Prostate gland (tissue), 2 donors: ENCODE results near the gene PLXNB2.

ENCODE experiments used
- POLR2A ChIP-seq: fragments of 450-650 bp; IDR thresholded peaks from one replicate; pipeline ENCODE4 v1.6.1; 2016; ENCODE audit warnings: antibody characterized with exemption, mild to moderate bottlenecking
- POLR2AphosphoS5 ChIP-seq: sonication (generic); formaldehyde crosslinking; IDR thresholded peaks from one replicate; pipeline ENCODE4 v1.6.1; 2017; ENCODE audit warnings: antibody characterized with exemption
- TF ChIP-seq, protein P1 (sequence below), 4 experiments: fragments of 200-600 bp in 2 of 4; fragments of 450-650 bp in 2 of 4; sonication (generic) in 2 of 4; IDR thresholded peaks; 1 replicate in 3 of 4; 2 replicates in 1 of 4; pipeline ENCODE4 v1.5.1; 2016 to 2019; ENCODE audit warnings: antibody characterized with exemption in 4 of 4, mild to moderate bottlenecking in 2 of 4, moderate library complexity in 2 of 4

DNA sequence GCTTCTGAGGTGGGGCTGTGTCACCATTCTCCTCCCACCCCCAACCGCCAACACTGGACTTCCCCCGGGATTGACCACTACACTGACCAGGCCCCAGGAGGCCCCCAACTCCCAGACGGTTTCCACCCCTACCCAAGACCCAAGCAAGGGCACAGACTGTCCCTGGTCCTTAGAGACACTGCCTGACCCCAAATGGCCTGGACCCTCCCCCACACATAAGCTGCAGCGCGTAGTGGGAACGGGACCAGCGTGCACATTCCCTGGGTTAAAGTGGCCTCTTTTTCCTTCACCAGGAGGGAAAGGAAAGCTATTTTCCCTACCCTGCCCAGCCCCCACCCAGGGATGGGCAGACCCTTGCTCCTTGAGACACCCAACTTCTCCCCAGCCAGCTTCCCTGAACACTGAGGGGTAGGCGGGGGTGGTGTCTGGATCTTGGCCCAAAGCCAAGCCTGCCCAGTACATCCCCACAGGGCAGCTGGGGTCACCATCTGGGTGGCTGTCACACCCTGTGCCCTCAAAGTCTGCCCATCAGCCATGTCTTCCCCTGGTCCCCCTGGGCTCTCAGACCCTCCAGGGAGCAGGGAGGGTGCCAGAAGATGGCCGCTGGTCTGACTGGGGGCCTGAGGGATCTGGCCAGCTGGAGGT, 44.4 kb downstream of the PLXNB2 start:
- TF ChIP-seq, protein P1, sequence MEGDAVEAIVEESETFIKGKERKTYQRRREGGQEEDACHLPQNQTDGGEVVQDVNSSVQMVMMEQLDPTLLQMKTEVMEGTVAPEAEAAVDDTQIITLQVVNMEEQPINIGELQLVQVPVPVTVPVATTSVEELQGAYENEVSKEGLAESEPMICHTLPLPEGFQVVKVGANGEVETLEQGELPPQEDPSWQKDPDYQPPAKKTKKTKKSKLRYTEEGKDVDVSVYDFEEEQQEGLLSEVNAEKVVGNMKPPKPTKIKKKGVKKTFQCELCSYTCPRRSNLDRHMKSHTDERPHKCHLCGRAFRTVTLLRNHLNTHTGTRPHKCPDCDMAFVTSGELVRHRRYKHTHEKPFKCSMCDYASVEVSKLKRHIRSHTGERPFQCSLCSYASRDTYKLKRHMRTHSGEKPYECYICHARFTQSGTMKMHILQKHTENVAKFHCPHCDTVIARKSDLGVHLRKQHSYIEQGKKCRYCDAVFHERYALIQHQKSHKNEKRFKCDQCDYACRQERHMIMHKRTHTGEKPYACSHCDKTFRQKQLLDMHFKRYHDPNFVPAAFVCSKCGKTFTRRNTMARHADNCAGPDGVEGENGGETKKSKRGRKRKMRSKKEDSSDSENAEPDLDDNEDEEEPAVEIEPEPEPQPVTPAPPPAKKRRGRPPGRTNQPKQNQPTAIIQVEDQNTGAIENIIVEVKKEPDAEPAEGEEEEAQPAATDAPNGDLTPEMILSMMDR (IDR thresholded peaks at IDR 0.05), result no peak
- TF ChIP-seq POLR2A (no peak), POLR2AphosphoS5 (no peak)
